Mucosa of gallbladder (tissue), 1 donor: ENCODE data around the gene SLC15A5. TPM values are rescaled to one million over a fixed set of nuclear protein-coding genes. Genes with fewer than 3 reads are reported as not detected.

Experiments
- DNase-seq: peaks from one replicate; pipeline ENCODE4 v3.0.0-alpha.2; 2020; ENCODE audit warnings: low spot score
- total RNA-seq: library from RNA; stranded (reverse); gene quantifications from one replicate; pipeline ENCODE4 v1.2.1, GENCODE V29; 2021
- donor health status: DM: no; HTN: no; CAD: no.

The SLC15A5 gene
- not detected for total RNA-seq

DNA sequence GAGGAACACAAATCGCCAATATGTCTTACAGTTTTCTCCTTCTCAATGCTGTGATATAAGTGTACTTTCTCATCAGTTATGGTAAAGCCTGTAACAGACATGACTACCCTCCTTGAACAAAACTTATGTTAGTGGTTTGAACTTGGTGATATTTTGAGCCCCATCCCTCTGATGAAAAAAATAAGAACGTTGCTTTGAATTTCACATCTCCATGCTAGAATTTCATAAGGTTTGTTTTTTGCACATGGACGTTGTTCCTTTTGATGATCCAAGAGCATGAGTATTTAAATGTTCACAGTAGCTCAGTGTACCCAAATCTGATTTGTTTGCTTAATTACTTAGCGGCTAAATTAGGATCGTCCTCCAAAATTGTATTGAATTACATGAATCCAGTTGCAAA is at the start of gene SLC15A5:
SLC15A5 (minus strand) TSS at position 101 of the 400 bp plus-strand sequence; CDS start at position 101, 0 bp downstream.
- DNase-seq: no peak

DNA sequence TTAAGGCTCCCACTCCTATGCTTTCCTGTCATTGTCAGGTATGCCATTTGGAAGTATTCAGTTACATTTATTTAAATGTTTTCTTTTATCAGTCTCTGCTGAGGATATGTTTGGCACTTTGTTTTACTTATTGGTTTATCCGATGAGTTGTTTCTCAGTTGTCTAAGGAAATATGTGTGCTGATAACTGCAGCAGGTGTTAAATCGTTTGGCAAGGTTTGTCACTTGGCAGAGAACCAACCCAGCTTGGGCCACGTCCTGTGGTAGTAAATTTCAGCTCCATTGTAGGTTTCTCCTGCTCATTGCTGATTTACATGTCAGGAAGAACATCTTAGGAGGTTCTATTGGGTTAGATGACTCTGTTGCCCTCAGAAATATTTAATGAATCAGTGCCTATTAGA is 47.9 kb upstream of the SLC15A5 start:
- peak; percentile 33 for DNase-seq

DNA sequence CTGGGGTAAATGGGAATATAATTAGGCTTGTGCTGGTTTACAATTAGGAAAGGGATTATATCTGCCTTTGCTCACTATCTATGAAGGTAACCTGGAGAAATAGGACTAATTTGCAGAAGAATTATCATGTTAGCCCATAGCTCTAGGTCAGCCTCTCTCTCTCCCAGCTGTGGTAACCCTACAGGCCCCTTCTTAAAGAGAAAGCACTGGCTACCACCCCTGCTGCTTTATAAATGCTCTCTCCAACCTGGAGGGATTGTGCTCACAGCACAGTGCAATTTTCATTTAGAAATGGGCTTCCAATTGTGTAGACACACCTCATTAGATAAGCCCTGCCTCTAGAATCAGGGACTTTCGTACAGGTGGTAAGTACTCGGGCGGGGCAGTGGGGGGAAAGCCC is 47.3 kb upstream of the SLC15A5 start:
- no peak for DNase-seq

GRCh38 chr12:16324272-16324671 is 46.8 kb upstream of the SLC15A5 start:
- DNase-seq: no peak

DNA sequence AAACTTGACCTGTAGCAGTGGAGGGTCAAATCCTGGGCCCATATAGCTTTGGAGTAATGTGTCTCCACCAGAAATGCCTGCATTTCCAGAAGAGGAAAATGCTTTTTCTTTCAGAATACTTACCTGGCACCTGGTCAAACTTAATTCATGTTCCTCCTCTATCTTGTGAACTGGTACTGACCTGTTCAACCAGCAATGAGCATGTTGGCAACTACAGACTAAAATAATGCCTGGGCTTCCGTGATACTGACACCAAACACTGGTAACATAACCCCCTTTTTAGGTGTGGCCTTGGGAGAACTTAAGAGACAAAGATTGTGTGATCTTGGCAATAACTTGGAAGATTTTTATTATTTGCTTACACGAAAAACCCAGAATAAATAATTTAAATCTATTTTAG is 46.2 kb upstream of the SLC15A5 start:
- no peak for DNase-seq

DNA sequence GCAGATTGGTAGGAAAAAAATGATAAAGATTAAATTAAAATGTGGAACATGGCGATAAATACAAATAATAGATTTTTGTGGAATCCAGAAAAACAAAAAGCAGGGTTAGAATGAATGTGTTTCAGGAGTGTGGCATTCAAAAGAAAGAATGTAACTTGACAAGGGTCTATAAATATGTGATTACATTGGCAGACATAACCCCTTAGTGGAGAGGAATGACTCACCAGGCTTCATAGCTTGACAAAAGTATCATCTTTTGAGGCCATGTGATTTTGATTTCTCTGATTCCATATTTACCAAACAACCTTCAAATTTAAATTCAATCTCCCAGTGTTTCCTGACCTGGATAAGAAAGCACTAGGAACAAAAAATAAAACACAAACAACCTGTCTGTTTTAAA is 45.5 kb upstream of the SLC15A5 start:
- no peak for DNase-seq

DNA sequence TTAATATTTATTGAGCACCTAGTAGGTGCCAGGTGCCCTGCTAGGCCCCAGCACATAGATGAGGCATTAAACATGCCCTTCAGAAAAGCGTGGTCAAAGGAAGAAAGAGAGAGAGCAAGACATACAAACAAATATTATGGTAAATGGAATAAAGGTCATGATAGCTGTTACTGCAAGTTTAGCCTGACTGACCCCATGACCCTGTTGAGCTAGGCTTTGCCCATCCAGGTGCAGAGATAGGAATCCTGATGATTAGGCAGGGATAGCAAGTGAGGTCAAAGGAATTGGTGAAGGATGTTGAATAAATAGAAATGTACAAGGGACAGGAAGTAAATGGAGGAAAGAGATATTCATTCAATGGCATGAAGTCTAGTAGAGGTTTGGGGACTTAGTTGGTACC is 33.4 kb upstream of the SLC15A5 start:
- DNase-seq: no peak

GRCh38 chr12:16307856-16308475 is 30.5 kb upstream of the SLC15A5 start:
- DNase-seq: no peak

DNA sequence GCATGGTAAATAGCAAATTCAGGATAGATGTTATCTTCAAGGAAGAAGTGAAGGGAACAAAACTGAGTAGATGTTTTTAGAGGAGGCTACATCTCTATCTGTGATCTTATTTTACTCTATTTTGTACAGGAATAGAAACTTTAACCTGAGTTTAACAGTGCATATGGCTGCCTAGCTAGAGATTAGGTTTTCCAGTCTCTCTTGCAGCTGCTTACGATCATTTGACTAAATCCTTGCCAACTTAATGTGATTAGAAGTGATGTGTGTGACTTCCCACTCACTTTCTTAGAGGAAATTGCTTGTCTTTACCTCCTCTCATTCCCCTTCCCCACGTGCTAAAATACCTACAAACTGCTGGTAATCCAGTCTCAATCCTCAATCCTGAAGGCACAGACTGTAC is 26.5 kb upstream of the SLC15A5 start:
- DNase-seq: no peak

DNA sequence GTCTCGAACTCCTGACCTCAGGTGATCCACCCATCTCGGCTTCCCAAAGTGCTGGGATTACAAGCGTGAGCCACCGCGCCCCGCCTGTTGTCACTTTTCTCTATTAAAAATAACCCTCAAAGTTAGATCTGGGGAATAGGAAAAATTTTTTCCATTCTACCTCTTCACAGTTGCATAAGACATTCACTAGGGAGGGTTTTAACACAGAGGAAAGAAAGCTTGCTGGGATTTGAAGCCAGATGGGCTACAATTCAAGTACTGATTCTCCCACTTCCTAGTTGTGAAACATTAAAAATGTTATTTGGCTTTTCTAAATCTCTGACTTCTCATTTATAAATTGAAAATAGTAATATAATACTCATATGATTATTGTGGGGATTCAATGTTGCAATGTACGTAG is 23.3 kb upstream of the SLC15A5 start:
- DNase-seq: no peak

DNA sequence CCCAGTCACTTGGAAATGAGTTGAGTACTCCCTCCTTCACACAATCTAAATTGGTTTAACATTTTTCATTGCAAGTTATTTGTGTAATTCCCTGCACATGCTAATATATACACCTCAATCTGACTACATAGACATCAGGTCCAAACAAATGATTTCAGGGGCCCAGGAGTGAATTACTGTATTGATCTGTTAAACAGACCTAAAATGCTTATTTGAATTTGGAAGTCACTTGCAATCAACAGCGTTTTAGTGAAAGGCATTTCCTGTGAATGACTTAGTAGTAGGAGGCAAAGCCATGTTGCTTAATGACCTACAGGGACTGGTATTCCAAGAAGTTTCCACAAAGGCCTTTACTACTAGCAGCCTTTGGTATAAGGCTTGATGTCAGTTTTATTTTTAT is 22.6 kb upstream of the SLC15A5 start:
- DNase-seq: no peak

- no peak for DNase-seq
Observed at GRCh38 chr12:16299403-16299802, 21.9 kb upstream of the SLC15A5 start.

GRCh38 chr12:16297521-16297920 is 20.0 kb upstream of the SLC15A5 start:
- DNase-seq: no peak

DNA sequence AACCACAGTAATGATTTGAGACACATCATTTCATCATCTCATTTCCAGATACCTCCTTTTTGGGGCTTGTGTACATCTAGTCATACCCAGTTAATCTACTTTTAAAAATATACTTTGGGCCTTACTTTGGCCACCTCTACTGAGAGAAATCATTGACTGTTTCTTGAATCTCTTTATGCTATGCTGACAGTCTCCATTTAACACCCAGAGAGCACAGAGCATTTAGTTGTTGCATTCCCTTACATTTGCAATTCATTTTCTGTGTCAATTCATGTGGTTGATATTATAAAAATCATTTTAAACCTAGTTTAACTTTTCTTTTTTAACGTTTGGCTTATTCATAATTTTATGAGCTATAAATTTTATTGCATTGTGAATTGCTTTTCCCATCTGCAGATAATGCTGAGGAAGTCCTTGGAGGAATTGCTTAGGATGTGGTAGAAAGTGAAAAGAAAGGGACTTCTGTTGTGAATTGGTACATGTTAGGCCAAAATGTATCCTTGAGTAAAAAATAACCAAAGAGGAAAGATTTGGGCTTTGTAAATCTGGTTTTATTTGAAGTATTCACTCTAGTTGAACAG is 17.0 kb upstream of the SLC15A5 start:
- no peak for DNase-seq

- DNase-seq: no peak
Observed at GRCh38 chr12:16291032-16291431, 13.5 kb upstream of the SLC15A5 start.

- no peak for DNase-seq
Observed at GRCh38 chr12:16285586-16285985, 8.1 kb upstream of the SLC15A5 start.

GRCh38 chr12:16282978-16283377 is 5.5 kb upstream of the SLC15A5 start:
- DNase-seq: no peak

DNA sequence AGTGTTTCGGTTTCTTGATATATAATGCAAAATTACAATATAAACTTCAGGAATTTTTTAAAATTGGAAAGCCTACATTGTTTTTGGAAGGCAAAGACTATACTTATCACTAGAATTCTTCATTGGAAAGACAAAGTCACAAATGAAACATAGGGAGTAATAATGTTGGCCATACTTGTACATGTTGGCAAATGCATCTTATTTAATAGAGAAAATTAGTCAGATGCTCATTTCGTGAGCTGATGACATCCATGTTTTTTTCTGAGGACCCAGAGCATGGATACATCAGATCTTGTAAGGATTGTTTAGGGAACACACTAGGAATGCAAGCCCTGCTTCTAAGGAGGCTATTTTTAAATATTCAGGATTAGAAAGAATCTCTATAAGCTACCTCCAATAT is 4.6 kb upstream of the SLC15A5 start:
- DNase-seq: no peak

- DNase-seq: no peak
Observed at GRCh38 chr12:16281157-16281556, 3.7 kb upstream of the SLC15A5 start.

GRCh38 chr12:16272222-16272621 is 5.3 kb downstream of the SLC15A5 start:
- no peak for DNase-seq

DNA sequence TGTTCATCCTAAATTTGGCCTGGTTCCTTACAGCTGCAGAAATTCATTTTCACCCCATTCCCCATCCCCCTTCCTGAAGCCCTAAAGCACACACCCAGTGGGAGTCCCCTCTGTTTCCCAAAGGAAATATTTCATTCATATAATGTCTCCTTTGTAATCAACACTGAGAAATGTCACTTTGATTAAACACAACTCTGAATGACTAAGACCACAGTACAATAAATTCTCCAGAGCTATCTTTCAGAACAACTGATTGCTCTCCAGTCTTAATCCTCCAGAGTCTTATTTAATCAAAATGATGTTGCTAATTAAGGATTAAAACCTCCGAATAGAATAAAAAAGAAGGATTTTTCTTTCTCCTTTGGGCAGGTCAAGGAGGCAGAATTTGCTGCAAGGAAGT is 6.4 kb downstream of the SLC15A5 start:
- no peak for DNase-seq

GRCh38 chr12:16269946-16270345 is 7.5 kb downstream of the SLC15A5 start:
- no peak for DNase-seq

DNA sequence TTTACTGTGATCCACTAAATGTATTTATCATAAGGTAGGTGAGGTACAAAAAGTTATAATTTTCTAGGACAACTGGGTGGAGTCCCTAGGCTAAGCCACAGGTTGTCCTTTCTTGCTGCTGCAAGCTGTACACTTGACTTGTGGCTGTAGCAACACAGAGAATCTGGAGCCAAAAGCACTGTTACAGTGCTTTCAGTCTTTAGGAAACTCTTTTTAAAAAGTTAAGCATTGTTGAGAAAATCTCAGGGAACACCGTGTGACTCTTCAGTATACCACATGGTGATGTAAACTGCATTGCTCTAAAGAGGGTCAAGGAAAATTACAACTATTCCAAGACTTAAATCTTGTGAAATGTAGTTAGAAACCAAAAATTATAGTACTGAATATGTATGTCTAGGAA is 11.4 kb downstream of the SLC15A5 start:
- DNase-seq: no peak

GRCh38 chr12:16261944-16262475 is 15.5 kb downstream of the SLC15A5 start:
- DNase-seq: no peak
